Lower lobe of right lung (tissue), 2 donors: ENCODE results near the gene DLX4. TPM values are rescaled to one million over a fixed set of nuclear protein-coding genes. Genes with fewer than 3 reads are reported as not detected.

Source experiments
- ATAC-seq, 2 donors: fragments of 200-7000 bp; cut with Tn5 transposase; one replicate each; pipeline ENCODE4 v1.9.1; 2020 to 2022; ENCODE audit warnings: mild to moderate bottlenecking in 2 of 2, moderate library complexity in 2 of 2
- DNase-seq: peaks from one replicate; pipeline ENCODE4 v3.0.0-alpha.2; 2020
- H3K27ac ChIP-seq: fragments of 200-600 bp; one replicate; pipeline ENCODE4 v1.8.0; 2022
- H3K27me3 ChIP-seq: fragments of 200-600 bp; one replicate; pipeline ENCODE4 v1.8.0; 2022; ENCODE audit warnings: low read depth
- H3K36me3 ChIP-seq: fragments of 200-600 bp; one replicate; pipeline ENCODE4 v1.8.0; 2022; ENCODE audit warnings: mild to moderate bottlenecking
- H3K4me1 ChIP-seq: fragments of 200-600 bp; one replicate; pipeline ENCODE4 v1.8.0; 2022
- H3K4me3 ChIP-seq: fragments of 200-600 bp; one replicate; pipeline ENCODE4 v1.8.0; 2022; ENCODE audit warnings: mild to moderate bottlenecking
- H3K9me3 ChIP-seq: fragments of 200-600 bp; one replicate; pipeline ENCODE4 v1.8.0; 2022
- CTCF ChIP-seq: fragments of 200-600 bp; IDR thresholded peaks from one replicate; pipeline ENCODE4 v1.8.0; 2022; ENCODE audit warnings: antibody characterized with exemption, mild to moderate bottlenecking
- intact Hi-C: fragments of 100-400 bp; cut with DNase I; formaldehyde crosslinking; loops from one replicate; pipeline ENCODE4 v1.11.0; 2022
- total RNA-seq: library from RNA; stranded (reverse); fragmentation: NEBNext Ultra II Directional; extraction: Animal tissue kit (Norgen Biotek cat#: 25700); gene quantifications from one replicate; pipeline ENCODE4 v1.2.1, GENCODE V29; 2021
- donor health status: DM: no; HTN: yes; CAD: no; lungs with severe emphysema.

DLX4 gene
- total RNA-seq, 1 donor from 2014 or later, result 3.0 TPM

- DNase-seq, result no peak
- H3K9me3 ChIP-seq, result no peaks in the 10 kb centered on the region
- H3K27me3 ChIP-seq, result peaks cover 60% of the 10 kb centered on the region
- intact Hi-C loops, result no loop called here
- no peaks in the 10 kb centered on the region for H3K4me1 ChIP-seq
- no peak overlapping the region for H3K4me3 ChIP-seq
- no peak for TF ChIP-seq CTCF
- H3K27ac ChIP-seq, result no peak overlapping the region
- H3K36me3 ChIP-seq, result no peaks in the 10 kb centered on the region
- ATAC-seq, result no peak
Observed at GRCh38 chr17:49985310-49985990, 16.5 kb downstream of the DLX4 start.

- no peaks in the 10 kb centered on the region for H3K36me3 ChIP-seq
- no peaks in the 10 kb centered on the region for H3K4me1 ChIP-seq
- H3K27me3 ChIP-seq, result peaks cover 68% of the 10 kb centered on the region
- intact Hi-C loops, result no loop called here
- no peak for TF ChIP-seq CTCF
- H3K4me3 ChIP-seq, result no peak overlapping the region
- no peak for DNase-seq
- no peaks in the 10 kb centered on the region for H3K9me3 ChIP-seq
- no peak for ATAC-seq
- no peak overlapping the region for H3K27ac ChIP-seq
Observed at GRCh38 chr17:49986396-49987289, 17.7 kb downstream of the DLX4 start.

- no peak for TF ChIP-seq CTCF
- ATAC-seq, result no peak
- Histone ChIP-seq H3K27me3 (peaks cover 74% of the 10 kb centered on the region), H3K4me1 (no peaks in the 10 kb centered on the region), H3K9me3 (no peaks in the 10 kb centered on the region), H3K27ac (no peak overlapping the region), H3K36me3 (no peaks in the 10 kb centered on the region), H3K4me3 (no peak overlapping the region)
- no peak for DNase-seq
- intact Hi-C loops, result no loop called here
Observed at GRCh38 chr17:49987290-49987585, 18.2 kb downstream of the DLX4 start.

- TF ChIP-seq CTCF, result no peak
- Histone ChIP-seq H3K9me3 (no peaks in the 10 kb centered on the region), H3K27ac (no peak overlapping the region), H3K27me3 (peaks cover 80% of the 10 kb centered on the region), H3K4me3 (no peak overlapping the region), H3K4me1 (peaks cover under 1% of the 10 kb centered on the region), H3K36me3 (no peaks in the 10 kb centered on the region)
- intact Hi-C loops, result no loop called here
- ATAC-seq, result peak in 1 of 2 donors; percentile 32
- no peak for DNase-seq
Observed at GRCh38 chr17:49987681-49988441, 18.9 kb downstream of the DLX4 start.

GRCh38 chr17:49989518-49989880, 20.5 kb downstream of the DLX4 start:
- ATAC-seq (no peak), DNase-seq (no peak)
- no peak for TF ChIP-seq CTCF
- Histone ChIP-seq H3K4me3 (no peak overlapping the region), H3K27ac (no peak overlapping the region), H3K4me1 (peaks cover 15% of the 10 kb centered on the region), H3K27me3 (peaks cover 89% of the 10 kb centered on the region), H3K9me3 (no peaks in the 10 kb centered on the region), H3K36me3 (no peaks in the 10 kb centered on the region)
- intact Hi-C loops, result no loop called here
